ENCODE data around the gene SETMAR. TPM values are rescaled to one million over a fixed set of nuclear protein-coding genes. Genes with fewer than 3 reads are reported as not detected.
A peak's percentile ranks its signal among the peaks of the same experiment; 100 is the strongest.

SETMAR gene
- total RNA-seq, 1 experiment from 2014 or later = 9.4 TPM

DNA sequence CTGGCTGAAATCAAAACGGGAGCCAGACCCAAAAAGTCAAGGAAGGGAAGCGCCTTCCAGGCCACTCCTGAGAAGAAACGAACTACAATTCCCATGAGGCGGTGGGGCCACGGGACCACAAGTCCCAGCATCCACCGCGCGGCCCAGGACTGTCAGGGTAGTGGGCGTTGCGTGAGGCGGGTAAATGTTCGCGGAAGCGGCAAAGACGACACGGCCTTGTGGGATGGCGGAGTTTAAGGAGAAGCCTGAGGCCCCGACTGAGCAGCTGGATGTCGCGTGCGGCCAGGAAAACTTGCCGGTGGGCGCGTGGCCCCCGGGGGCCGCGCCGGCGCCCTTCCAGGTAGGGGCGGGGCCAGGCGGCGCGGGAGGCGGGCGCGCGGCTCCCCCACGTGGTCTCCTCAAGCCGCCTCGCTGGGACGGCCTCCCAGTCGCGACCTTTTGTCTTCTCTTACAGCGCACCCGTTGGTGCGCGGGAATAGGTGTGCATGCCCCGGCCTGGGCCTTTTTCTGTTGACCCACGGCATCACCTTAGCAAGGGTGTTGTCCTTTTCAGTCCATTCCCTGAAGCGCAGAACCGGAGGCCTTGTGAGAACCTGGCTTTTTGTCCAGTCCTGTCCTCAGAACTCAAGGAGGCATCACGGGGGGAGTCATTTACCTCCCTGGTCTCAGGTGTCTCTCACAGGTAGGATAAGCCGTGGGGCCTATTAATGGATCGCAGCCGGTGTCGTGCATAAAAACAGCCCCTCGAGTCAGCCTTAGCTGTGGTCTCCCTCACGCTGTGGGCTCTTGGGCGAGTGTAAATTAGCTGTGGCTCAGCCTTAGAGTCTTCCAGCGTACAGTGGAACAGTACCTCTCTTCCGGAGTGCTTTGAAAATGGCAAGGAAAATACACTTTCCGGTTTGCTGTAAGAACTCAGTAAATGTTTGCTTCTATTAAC, at the start of gene SETMAR (continued):
- TF ChIP-seq, protein P1, sequence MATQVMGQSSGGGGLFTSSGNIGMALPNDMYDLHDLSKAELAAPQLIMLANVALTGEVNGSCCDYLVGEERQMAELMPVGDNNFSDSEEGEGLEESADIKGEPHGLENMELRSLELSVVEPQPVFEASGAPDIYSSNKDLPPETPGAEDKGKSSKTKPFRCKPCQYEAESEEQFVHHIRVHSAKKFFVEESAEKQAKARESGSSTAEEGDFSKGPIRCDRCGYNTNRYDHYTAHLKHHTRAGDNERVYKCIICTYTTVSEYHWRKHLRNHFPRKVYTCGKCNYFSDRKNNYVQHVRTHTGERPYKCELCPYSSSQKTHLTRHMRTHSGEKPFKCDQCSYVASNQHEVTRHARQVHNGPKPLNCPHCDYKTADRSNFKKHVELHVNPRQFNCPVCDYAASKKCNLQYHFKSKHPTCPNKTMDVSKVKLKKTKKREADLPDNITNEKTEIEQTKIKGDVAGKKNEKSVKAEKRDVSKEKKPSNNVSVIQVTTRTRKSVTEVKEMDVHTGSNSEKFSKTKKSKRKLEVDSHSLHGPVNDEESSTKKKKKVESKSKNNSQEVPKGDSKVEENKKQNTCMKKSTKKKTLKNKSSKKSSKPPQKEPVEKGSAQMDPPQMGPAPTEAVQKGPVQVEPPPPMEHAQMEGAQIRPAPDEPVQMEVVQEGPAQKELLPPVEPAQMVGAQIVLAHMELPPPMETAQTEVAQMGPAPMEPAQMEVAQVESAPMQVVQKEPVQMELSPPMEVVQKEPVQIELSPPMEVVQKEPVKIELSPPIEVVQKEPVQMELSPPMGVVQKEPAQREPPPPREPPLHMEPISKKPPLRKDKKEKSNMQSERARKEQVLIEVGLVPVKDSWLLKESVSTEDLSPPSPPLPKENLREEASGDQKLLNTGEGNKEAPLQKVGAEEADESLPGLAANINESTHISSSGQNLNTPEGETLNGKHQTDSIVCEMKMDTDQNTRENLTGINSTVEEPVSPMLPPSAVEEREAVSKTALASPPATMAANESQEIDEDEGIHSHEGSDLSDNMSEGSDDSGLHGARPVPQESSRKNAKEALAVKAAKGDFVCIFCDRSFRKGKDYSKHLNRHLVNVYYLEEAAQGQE (IDR thresholded peaks at IDR 0.05; ENCODE audit: low read depth) = no peak
- TF ChIP-seq YY1 (IDR thresholded peaks at IDR 0.05; ENCODE audit: extremely low read depth, insufficient replicate concordance, low read depth, low read length) = peak; percentile 56
- TF ChIP-seq EZH2 (IDR thresholded peaks at IDR 0.05) = no peak
- no peak for TF ChIP-seq SIN3A (IDR thresholded peaks at IDR 0.05; ENCODE audit: low read depth)
- no peak for TF ChIP-seq CBX3 (IDR thresholded peaks at IDR 0.05; ENCODE audit: low read depth)
- TF ChIP-seq CEBPB (IDR thresholded peaks at IDR 0.05; ENCODE audit: low read depth) = no peak

DNA sequence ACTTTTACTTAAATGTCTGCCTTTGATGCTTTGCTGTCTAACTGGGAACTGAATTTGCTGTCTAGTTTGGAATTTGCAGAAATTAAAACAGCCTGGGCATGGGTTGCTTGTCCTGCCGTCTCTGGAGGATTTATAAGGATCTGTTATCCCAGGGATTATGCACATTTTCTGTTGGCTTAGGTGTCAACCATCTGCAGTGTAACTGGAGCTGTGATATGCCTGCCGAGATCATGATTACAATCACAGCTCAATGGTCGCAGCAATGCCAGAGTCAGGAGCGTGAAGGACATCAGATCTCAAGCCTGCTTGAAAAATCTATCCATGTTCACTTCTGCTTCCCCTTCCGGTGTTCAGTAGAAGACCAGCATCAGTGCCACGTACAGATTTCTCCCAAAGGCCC, 41.8 kb upstream of the SETMAR start:
- Histone ChIP-seq H4K20me1 (ENCODE audit: insufficient read depth) (no peaks in the 10 kb centered on the region), H3K9ac (ENCODE audit: low read length) (no peak overlapping the region), H3K4me2 (ENCODE audit: low read length) (no peak overlapping the region), H2AFZ (ENCODE audit: low read depth, low read length, poor library complexity, severe bottlenecking) (no peak overlapping the region), H3K9me3 (ENCODE audit: control insufficient read depth in 1 of 2, insufficient read depth in 1 of 2, low read depth in 1 of 2, low read length in 2 of 2) (no peaks in the 10 kb centered on the region), H3K9me2 (ENCODE audit: insufficient read depth) (no peaks in the 10 kb centered on the region), H3K27ac (ENCODE audit: low read depth, low read length) (no peak overlapping the region), H3K36me3 (ENCODE audit: control insufficient read depth in 1 of 2, insufficient read depth in 2 of 2, low read length in 2 of 2) (no peaks in the 10 kb centered on the region), H3K4me1 (ENCODE audit: control insufficient read depth in 1 of 2, insufficient read depth in 2 of 2, low read length in 2 of 2) (no peaks in the 10 kb centered on the region), H3K27me3 (ENCODE audit: insufficient read depth, low read length) (no peaks in the 10 kb centered on the region), H3K79me2 (ENCODE audit: insufficient read depth, low read length) (no peaks in the 10 kb centered on the region), H3K4me3 (replicated peaks in 1 of 2; ENCODE audit: low read depth in 1 of 2, low read length in 2 of 2) (no peak overlapping the region)
- BruUV-seq (replicated peaks) = no TSS peak
- intact Hi-C loops (cut with micrococcal nuclease) = no loop called here
- ChIA-PET POLR2A (no interaction called here), CTCF (no interaction called here), RAD21 (ENCODE audit: low non-redundant PET in 1 of 2, low total read pairs in 2 of 2, uncharacterized antibody in 2 of 2, unreplicated experiment in 2 of 2) (no interaction called here)
- DNase-seq (ENCODE audit: low read depth, low spot score) (no peak), ATAC-seq (no peak)
- TF ChIP-seq EZH2phosphoT487 (IDR thresholded peaks at IDR 0.05; ENCODE audit: borderline replicate concordance) (no peak), EGR1 (IDR thresholded peaks at IDR 0.05; ENCODE audit: low read depth) (no peak), CBX3 (IDR thresholded peaks at IDR 0.05; ENCODE audit: low read depth) (no peak), ZBTB33 (IDR thresholded peaks at IDR 0.05; ENCODE audit: extremely low read depth, insufficient replicate concordance, low read length) (no peak)
